NT2/D1 (cell line): ENCODE data around the gene NRG2.

Source experiments
- DNase-seq: peaks from one replicate; pipeline ENCODE4 v3.0.0-alpha.2; 2011; ENCODE audit warnings: low read depth, low spot score
- H3K27me3 ChIP-seq: 2 replicates; pipeline ENCODE4 v1.6.0; 2011; ENCODE audit warnings: mild to moderate bottlenecking; ENCODE audit not compliant: insufficient read length, insufficient read depth
- H3K36me3 ChIP-seq: 2 replicates; pipeline ENCODE4 v1.6.1; 2011; ENCODE audit warnings: mild to moderate bottlenecking, low read length, mixed read lengths; ENCODE audit not compliant: insufficient read depth, insufficient read length
- H3K4me1 ChIP-seq: 2 replicates; pipeline ENCODE4 v1.5.1; 2011; ENCODE audit not compliant: insufficient read depth, insufficient read length
- H3K4me3 ChIP-seq: 2 replicates; pipeline ENCODE4 v1.5.1; 2011; ENCODE audit warnings: low read depth; ENCODE audit not compliant: insufficient read length
- H3K9ac ChIP-seq: 2 replicates; pipeline ENCODE4 v1.6.0; 2011; ENCODE audit warnings: low read depth; ENCODE audit not compliant: insufficient read length
- H3K9me3 ChIP-seq: 2 replicates; pipeline ENCODE4 v1.5.1; 2011; ENCODE audit warnings: mild to moderate bottlenecking, low read length; ENCODE audit not compliant: insufficient read depth
- SUZ12 ChIP-seq: IDR thresholded peaks from 2 replicates; pipeline ENCODE4 v1.6.1; 2011; ENCODE audit not compliant: insufficient read length, insufficient read depth; ENCODE audit errors: extremely low read depth
- YY1 ChIP-seq: IDR thresholded peaks from 2 replicates; pipeline ENCODE4 v1.6.1; 2011; ENCODE audit not compliant: insufficient read length, insufficient read depth
- ZNF274 ChIP-seq: IDR thresholded peaks from 2 replicates; pipeline ENCODE4 v1.6.1; 2011; ENCODE audit warnings: mild to moderate bottlenecking, low read depth, low read length

The NRG2 gene

DNA sequence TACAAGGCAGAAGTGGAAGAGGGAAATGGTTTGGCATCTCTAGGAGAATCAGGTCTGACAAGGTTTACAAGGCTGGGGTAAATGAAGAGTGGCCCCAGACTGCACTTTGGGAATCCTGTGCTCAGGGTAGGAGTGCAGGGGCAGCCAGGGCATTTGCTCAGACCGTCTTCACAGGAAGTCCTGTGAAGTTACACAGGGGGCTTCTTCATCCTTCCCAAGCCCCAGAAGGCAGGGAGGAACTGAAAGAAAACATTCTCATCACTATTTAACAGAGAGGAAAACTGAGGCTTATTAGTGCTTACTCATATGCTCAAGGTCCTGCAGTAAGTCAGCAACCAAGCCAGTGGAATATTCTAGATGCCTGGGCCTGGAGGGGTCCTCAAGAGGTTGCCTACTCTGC, 80.7 kb downstream of the NRG2 start:
- TF ChIP-seq ZNF274 (no peak), YY1 (no peak), SUZ12 (no peak)
- H3K9ac ChIP-seq, result no peak overlapping the region
- DNase-seq, result no peak
- H3K4me3 ChIP-seq, result no peak overlapping the region
- peaks cover 11% of the 10 kb centered on the region for H3K4me1 ChIP-seq
- H3K36me3 ChIP-seq, result no peaks in the 10 kb centered on the region
- H3K27me3 ChIP-seq, result no peaks in the 10 kb centered on the region
- H3K9me3 ChIP-seq, result no peaks in the 10 kb centered on the region

DNA sequence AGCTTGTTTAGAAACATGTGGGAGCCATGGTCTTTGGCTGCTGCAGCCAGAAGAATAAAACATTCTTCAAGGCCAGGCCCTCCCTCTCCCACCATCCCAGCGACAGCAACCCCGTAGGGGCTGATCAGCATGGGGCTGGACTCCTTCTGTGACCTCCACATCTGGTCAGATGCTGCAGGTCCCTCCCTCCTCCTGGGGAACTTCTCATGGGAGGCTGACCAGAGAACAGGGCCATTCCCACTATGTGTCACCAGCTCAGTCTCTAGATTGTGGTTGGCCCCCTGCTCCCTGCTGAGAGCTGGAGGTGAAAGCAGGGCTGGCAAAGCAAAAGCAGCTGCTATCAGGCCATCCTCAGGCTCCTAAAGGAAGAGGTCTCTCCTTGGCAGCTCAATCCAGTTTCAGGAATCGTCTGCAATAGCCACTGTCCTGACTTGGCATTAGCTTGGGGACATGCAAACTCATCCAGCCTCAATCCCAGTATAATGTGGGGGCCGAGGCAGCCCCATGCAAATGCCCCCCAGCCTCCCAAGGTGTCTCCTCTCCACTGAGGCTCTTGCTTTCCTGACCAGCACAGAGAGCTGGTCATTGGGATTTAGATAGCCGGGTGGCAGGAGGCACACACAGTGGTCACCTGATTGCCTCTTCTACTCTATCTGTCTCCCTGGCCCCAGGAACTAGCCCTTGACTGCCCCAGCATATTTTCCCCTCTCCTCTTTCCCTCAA, 81.5 kb downstream of the NRG2 start:
- no peak overlapping the region for H3K4me3 ChIP-seq
- no peak overlapping the region for H3K9ac ChIP-seq
- H3K27me3 ChIP-seq, result no peaks in the 10 kb centered on the region
- no peaks in the 10 kb centered on the region for H3K36me3 ChIP-seq
- H3K4me1 ChIP-seq, result peaks cover 11% of the 10 kb centered on the region
- TF ChIP-seq SUZ12 (no peak), YY1 (no peak), ZNF274 (no peak)
- DNase-seq, result no peak
- H3K9me3 ChIP-seq, result no peaks in the 10 kb centered on the region

DNA sequence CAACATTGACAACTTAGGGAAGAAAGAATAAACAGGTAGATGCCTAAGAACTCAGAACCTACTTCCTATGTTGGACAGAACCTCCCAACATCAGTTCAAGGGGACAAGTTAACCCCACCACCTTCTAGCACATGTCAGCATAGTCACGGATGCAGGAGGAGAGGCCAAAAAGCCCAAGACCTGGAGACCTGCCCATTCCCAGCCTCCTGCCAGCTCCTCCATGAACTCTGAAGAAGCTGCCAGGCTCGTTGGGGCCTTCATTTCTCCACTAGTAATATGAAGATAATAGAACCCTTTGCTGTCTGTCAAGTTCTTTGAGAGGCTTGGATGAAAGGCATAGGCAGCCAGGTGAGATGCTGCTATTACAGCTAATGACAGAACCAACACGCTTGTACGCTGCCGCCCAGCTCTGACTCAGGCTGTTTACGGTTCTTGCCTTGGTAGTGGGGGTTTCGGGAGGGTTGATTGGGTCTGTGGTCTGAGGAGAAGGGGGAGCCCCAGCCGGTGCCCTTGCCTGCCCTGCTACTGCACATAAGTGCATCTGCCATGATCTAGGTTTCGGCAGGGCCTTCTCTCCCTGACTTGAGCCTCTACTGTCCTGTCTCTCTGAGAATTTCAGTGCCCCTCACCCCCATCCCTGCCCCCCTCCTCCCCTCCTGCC, 82.2 kb downstream of the NRG2 start:
- Histone ChIP-seq H3K4me1 (peaks cover 15% of the 10 kb centered on the region), H3K27me3 (no peaks in the 10 kb centered on the region), H3K9ac (no peak overlapping the region), H3K4me3 (no peak overlapping the region), H3K9me3 (no peaks in the 10 kb centered on the region), H3K36me3 (no peaks in the 10 kb centered on the region)
- DNase-seq, result no peak
- TF ChIP-seq ZNF274 (no peak), YY1 (no peak), SUZ12 (no peak)

DNA sequence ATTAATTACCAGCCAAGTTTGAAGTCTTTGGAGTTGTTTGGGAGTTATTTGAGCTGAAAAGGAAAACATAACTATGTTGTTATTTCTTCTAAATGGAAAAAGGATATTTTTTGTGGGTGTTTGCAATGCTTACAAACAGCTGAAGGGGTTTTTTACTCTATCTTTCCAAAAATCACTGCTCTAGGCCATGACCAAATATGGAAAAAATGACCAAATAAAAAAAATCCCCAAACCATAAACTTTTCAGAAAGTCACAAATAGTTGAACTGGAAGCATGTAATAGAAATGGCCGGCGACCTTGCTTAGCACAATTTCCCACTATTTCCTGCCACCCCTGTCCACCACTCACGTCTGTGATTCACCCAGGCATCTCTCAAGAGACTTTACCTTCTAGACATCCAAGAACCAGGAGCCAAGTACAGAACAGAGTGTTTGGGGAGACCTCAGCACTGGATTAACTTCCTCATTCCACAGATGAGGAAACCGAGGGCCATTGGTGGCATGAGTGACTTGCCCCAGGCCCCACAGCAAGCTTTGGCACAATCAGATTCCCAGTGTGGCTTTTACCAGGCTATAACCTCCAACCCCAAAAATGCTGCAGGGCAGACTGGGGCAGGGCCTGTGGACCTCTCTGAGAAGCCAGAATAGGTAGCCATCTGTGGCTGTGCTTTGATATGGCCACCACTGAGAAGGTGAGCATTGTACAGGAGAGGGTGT, 84.5 kb downstream of the NRG2 start:
- peaks cover 17% of the 10 kb centered on the region for H3K4me1 ChIP-seq
- DNase-seq, result no peak
- H3K9ac ChIP-seq, result no peak overlapping the region
- TF ChIP-seq YY1, result no peak
- no peak for TF ChIP-seq SUZ12
- TF ChIP-seq ZNF274, result no peak
- no peaks in the 10 kb centered on the region for H3K27me3 ChIP-seq
- no peaks in the 10 kb centered on the region for H3K36me3 ChIP-seq
- H3K4me3 ChIP-seq, result no peak overlapping the region
- no peaks in the 10 kb centered on the region for H3K9me3 ChIP-seq

DNA sequence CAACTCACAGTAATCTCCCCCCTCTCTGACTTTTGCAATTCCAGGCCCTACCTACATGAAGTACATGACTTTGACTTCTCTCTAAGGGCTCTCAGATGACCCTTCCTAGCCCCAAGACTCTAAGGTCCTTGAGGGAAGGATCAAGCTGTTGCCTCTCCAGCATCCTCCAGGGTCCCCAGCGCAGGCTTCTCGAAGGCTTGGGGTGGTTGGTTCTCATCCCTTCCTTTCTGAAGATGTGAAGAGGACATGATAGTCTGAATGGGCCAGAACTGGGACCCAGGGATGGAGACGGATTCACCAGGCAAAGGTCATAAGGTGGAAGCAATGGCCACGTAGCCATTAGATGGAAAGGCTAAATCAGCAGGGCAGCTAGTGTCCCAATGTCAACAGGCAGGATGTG, 86.8 kb downstream of the NRG2 start:
- no peak for DNase-seq
- H3K27me3 ChIP-seq, result no peaks in the 10 kb centered on the region
- no peaks in the 10 kb centered on the region for H3K36me3 ChIP-seq
- no peak for TF ChIP-seq ZNF274
- TF ChIP-seq SUZ12, result no peak
- TF ChIP-seq YY1, result no peak
- H3K4me1 ChIP-seq, result peaks cover 10% of the 10 kb centered on the region
- no peaks in the 10 kb centered on the region for H3K9me3 ChIP-seq
- H3K4me3 ChIP-seq, result no peak overlapping the region
- H3K9ac ChIP-seq, result no peak overlapping the region

DNA sequence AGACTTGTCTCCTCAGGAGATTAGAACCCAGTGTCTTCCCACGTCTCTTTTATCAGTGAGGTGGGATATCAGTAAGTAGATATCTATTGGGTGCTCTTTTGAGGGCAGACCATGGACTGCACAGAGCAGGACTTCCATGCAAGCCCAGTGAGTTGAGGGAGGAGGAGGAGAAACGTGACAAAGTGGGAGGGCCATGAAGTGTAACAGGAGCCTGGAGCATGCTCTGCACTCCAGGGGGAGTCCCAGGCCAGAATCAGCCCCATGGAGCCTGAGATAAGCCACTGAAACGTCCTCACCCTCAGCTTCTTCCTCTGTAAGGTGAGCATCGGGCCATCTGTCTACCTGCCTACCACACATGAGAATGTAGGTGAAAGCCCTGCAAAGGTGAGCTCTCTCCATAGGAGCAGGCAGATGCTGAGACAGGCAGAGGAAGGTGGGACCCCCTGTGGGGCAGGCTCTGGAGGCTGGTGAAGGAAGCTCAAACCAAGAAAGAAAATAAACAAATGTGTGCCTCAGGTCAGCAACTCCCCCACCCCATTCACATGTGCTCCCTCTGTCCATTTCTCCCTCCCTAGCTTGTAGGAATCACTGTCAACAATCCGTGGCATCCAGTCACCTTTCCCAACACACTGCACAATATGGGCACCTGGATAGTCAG, 87.4 kb downstream of the NRG2 start:
- Histone ChIP-seq H3K9ac (no peak overlapping the region), H3K4me1 (peaks cover 6% of the 10 kb centered on the region), H3K27me3 (no peaks in the 10 kb centered on the region), H3K4me3 (no peak overlapping the region), H3K9me3 (no peaks in the 10 kb centered on the region), H3K36me3 (no peaks in the 10 kb centered on the region)
- no peak for DNase-seq
- TF ChIP-seq ZNF274 (no peak), YY1 (no peak), SUZ12 (no peak)

DNA sequence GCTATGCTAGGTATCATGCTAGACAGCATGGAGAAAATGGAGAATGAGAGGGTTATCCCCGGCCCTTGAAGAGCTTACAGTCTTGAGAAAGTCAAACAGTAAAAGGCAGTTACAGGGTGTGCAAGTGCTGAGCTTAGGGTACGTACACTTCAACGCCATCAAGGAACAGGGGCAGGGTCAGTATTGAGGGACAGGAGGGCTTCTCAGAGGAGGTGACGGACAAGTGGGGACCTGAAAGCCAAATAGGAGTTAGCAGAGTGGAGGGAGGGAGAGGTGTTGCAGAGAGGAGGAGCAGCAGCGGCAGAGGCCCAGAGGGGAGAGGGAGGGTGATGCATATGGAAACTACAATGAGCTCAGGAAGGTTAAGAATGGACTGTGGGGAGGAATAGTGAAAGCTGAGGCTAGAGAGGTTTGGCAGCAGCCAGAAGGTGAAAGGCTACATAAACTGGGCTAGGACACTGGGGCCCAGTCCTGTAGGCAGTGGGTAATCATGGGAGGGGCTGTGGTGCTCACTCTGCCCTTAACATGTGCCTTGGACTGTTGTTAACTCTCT, 88.0 kb downstream of the NRG2 start:
- Histone ChIP-seq H3K27me3 (no peaks in the 10 kb centered on the region), H3K36me3 (no peaks in the 10 kb centered on the region), H3K4me3 (no peak overlapping the region), H3K9ac (no peak overlapping the region), H3K4me1 (peaks cover 6% of the 10 kb centered on the region), H3K9me3 (no peaks in the 10 kb centered on the region)
- DNase-seq, result no peak
- TF ChIP-seq ZNF274 (no peak), SUZ12 (no peak)
